ENCODE data around the gene THOC6. TPM values are rescaled to one million over a fixed set of nuclear protein-coding genes. Genes with fewer than 3 reads are reported as not detected.

THOC6 gene
- total RNA-seq, 1 experiment from 2014 or later = 56.7 TPM

GRCh38 chr16:3015865-3016521 is 7.8 kb upstream of the THOC6 start:
- H3K27ac ChIP-seq (ENCODE audit: low read length) = no peak overlapping the region
- in situ Hi-C loops (cut with HindIII; ENCODE audit: low pct_unique_long_range_greater_than_20kb, low sequenced_read_pairs) = no loop called here
- no peaks in the 10 kb centered on the region for H3K27me3 ChIP-seq (ENCODE audit: control insufficient read depth, insufficient read depth, low read length)
- POLR2A ChIA-PET = no interaction called here
- H3K4me1 ChIP-seq (ENCODE audit: control insufficient read depth, insufficient read depth, low read length) = peaks cover 8% of the 10 kb centered on the region; the same call in 1 of the 2 replicates
- CTCF ChIA-PET = no interaction called here
- intact Hi-C loops (cut with micrococcal nuclease; ENCODE audit: unreplicated experiment) = no loop called here
- BruUV-seq (replicated peaks) = no TSS peak
- no peak for ATAC-seq
- H3K9me3 ChIP-seq (ENCODE audit: control insufficient read depth, insufficient read depth, low read depth, low read length) = no peaks in the 10 kb centered on the region
- no peak overlapping the region for H3K4me3 ChIP-seq (ENCODE audit: low read depth in 2 of 2, low read length in 2 of 2)
- H3K36me3 ChIP-seq (ENCODE audit: control insufficient read depth, insufficient read depth, low read length) = peaks cover 2% of the 10 kb centered on the region; the same call in 1 of the 2 replicates
- DNase-seq (ENCODE audit: low read depth, low spot score) = no peak
- TF ChIP-seq TCF7L2 (IDR thresholded peaks at IDR 0.05; ENCODE audit: low read depth, low read length) = no peak
- TF ChIP-seq SIN3A (IDR thresholded peaks at IDR 0.05; ENCODE audit: borderline replicate concordance, insufficient read depth, low read depth, low read length) = no peak
- TF ChIP-seq POLR2AphosphoS5 (IDR thresholded peaks at IDR 0.05; ENCODE audit: low read depth, low read length) = no peak
- TF ChIP-seq CTCF (IDR thresholded peaks at IDR 0.05) = no peak
- TF ChIP-seq, protein P1, sequence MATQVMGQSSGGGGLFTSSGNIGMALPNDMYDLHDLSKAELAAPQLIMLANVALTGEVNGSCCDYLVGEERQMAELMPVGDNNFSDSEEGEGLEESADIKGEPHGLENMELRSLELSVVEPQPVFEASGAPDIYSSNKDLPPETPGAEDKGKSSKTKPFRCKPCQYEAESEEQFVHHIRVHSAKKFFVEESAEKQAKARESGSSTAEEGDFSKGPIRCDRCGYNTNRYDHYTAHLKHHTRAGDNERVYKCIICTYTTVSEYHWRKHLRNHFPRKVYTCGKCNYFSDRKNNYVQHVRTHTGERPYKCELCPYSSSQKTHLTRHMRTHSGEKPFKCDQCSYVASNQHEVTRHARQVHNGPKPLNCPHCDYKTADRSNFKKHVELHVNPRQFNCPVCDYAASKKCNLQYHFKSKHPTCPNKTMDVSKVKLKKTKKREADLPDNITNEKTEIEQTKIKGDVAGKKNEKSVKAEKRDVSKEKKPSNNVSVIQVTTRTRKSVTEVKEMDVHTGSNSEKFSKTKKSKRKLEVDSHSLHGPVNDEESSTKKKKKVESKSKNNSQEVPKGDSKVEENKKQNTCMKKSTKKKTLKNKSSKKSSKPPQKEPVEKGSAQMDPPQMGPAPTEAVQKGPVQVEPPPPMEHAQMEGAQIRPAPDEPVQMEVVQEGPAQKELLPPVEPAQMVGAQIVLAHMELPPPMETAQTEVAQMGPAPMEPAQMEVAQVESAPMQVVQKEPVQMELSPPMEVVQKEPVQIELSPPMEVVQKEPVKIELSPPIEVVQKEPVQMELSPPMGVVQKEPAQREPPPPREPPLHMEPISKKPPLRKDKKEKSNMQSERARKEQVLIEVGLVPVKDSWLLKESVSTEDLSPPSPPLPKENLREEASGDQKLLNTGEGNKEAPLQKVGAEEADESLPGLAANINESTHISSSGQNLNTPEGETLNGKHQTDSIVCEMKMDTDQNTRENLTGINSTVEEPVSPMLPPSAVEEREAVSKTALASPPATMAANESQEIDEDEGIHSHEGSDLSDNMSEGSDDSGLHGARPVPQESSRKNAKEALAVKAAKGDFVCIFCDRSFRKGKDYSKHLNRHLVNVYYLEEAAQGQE (IDR thresholded peaks at IDR 0.05; ENCODE audit: insufficient read depth in 1 of 2, low read depth in 2 of 2, low read length in 1 of 2) = no peak

GRCh38 chr16:3017344-3017743 is 6.5 kb upstream of the THOC6 start:
- TF ChIP-seq TCF7L2 (IDR thresholded peaks at IDR 0.05; ENCODE audit: low read depth, low read length) (no peak), CTCF (IDR thresholded peaks at IDR 0.05) (no peak)
- TF ChIP-seq, protein P1 (IDR thresholded peaks at IDR 0.05; ENCODE audit: insufficient read depth in 1 of 2, low read depth in 2 of 2, low read length in 1 of 2) = no peak
- Histone ChIP-seq H3K27me3 (ENCODE audit: control insufficient read depth, insufficient read depth, low read length) (no peaks in the 10 kb centered on the region), H3K36me3 (ENCODE audit: control insufficient read depth, insufficient read depth, low read length) (peaks cover 9% of the 10 kb centered on the region), H3K4me1 (ENCODE audit: control insufficient read depth, insufficient read depth, low read length) (peaks cover 14% of the 10 kb centered on the region), H3K4me3 (ENCODE audit: low read depth in 2 of 2, low read length in 2 of 2) (no peak overlapping the region), H3K9me3 (ENCODE audit: control insufficient read depth, insufficient read depth, low read depth, low read length) (no peaks in the 10 kb centered on the region), H3K27ac (ENCODE audit: low read length) (no peak overlapping the region)
- ATAC-seq (no peak), DNase-seq (ENCODE audit: low read depth, low spot score) (no peak)
- ChIA-PET POLR2A (no interaction called here), CTCF (no interaction called here)
- no TSS peak for BruUV-seq (replicated peaks)
- in situ Hi-C loops (cut with HindIII; ENCODE audit: low pct_unique_long_range_greater_than_20kb, low sequenced_read_pairs) (no loop called here), intact Hi-C loops (cut with micrococcal nuclease; ENCODE audit: unreplicated experiment) (no loop called here)
